Measurements from ENCODE around the gene PC. TPM values are rescaled to one million over a fixed set of nuclear protein-coding genes. Genes with fewer than 3 reads are reported as not detected.

Gene PC
- total and polyA plus RNA-seq, 9 of the 15 experiments (the other 6 are each of a cell fraction or from before 2014, with no cell fraction given): 0.94 to 38.0 (median 8.7) TPM

- TF ChIP-seq ZBTB11 (CRISPR knock-in tag; IDR thresholded peaks at IDR 0.05) (no peak), ARID1B (IDR thresholded peaks at IDR 0.05) (peak; percentile 60), WHSC1 (IDR thresholded peaks at IDR 0.05; ENCODE audit: low read length) (no peak), TBL1XR1 (IDR thresholded peaks at IDR 0.05; ENCODE audit: low read length in 2 of 2) (peak in 1 of 2 experiments; percentile 54; a peak in 1 of 4 replicates), RBBP5 (IDR thresholded peaks at IDR 0.05; ENCODE audit: borderline replicate concordance, insufficient read depth, low read length, poor library complexity, severe bottlenecking) (no peak), HDAC1 (IDR thresholded peaks at IDR 0.05) (0 out of 4 replicates have a peak, but pooled peaks of 1 of the 2 experiments have one; percentile 9), SMAD4 (CRISPR knock-in tag; conservative IDR thresholded peaks at IDR 0.05) (0 out of 2 replicates have a peak, but pooled peaks have one; percentile 29), L3MBTL2 (IDR thresholded peaks at IDR 0.05) (peak; percentile 70), NBN (IDR thresholded peaks at IDR 0.05; ENCODE audit: low read depth) (peak; percentile 59; the same call in 1 of the 2 replicates), CBX5 (IDR thresholded peaks at IDR 0.05; ENCODE audit: borderline replicate concordance, low read depth) (no peak), ATF1 (CRISPR knock-in tag; IDR thresholded peaks at IDR 0.05) (no peak), ATF1 (tag; IDR thresholded peaks at IDR 0.05) (peak; percentile 84), USF1 (CRISPR knock-in tag; IDR thresholded peaks at IDR 0.05) (no peak), ZNF644 (tag; IDR thresholded peaks at IDR 0.05; ENCODE audit: low read depth) (no peak), LEF1 (IDR thresholded peaks at IDR 0.05) (0 out of 2 replicates have a peak, but pooled peaks have one; percentile 26), ATF7 (IDR thresholded peaks at IDR 0.05) (peak; percentile 93), NCOA1 (IDR thresholded peaks at IDR 0.05; ENCODE audit: low read depth) (peak; percentile 89)
- TF ChIP-seq, protein P1, sequence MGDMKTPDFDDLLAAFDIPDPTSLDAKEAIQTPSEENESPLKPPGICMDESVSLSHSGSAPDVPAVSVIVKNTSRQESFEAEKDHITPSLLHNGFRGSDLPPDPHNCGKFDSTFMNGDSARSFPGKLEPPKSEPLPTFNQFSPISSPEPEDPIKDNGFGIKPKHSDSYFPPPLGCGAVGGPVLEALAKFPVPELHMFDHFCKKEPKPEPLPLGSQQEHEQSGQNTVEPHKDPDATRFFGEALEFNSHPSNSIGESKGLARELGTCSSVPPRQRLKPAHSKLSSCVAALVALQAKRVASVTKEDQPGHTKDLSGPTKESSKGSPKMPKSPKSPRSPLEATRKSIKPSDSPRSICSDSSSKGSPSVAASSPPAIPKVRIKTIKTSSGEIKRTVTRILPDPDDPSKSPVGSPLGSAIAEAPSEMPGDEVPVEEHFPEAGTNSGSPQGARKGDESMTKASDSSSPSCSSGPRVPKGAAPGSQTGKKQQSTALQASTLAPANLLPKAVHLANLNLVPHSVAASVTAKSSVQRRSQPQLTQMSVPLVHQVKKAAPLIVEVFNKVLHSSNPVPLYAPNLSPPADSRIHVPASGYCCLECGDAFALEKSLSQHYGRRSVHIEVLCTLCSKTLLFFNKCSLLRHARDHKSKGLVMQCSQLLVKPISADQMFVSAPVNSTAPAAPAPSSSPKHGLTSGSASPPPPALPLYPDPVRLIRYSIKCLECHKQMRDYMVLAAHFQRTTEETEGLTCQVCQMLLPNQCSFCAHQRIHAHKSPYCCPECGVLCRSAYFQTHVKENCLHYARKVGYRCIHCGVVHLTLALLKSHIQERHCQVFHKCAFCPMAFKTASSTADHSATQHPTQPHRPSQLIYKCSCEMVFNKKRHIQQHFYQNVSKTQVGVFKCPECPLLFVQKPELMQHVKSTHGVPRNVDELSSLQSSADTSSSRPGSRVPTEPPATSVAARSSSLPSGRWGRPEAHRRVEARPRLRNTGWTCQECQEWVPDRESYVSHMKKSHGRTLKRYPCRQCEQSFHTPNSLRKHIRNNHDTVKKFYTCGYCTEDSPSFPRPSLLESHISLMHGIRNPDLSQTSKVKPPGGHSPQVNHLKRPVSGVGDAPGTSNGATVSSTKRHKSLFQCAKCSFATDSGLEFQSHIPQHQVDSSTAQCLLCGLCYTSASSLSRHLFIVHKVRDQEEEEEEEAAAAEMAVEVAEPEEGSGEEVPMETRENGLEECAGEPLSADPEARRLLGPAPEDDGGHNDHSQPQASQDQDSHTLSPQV (IDR thresholded peaks at IDR 0.05): peak; percentile 79; the same call in 1 of the 2 replicates
- TF ChIP-seq, protein P2, sequence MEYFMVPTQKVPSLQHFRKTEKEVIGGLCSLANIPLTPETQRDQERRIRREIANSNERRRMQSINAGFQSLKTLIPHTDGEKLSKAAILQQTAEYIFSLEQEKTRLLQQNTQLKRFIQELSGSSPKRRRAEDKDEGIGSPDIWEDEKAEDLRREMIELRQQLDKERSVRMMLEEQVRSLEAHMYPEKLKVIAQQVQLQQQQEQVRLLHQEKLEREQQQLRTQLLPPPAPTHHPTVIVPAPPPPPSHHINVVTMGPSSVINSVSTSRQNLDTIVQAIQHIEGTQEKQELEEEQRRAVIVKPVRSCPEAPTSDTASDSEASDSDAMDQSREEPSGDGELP (CRISPR knock-in tag; IDR thresholded peaks at IDR 0.05; ENCODE audit: borderline replicate concordance): peak; percentile 60; the same call in 1 of the 2 replicates
Observed at GRCh38 chr11:66950112-66950535, 8.1 kb downstream of the PC start (continued).
